Heart right ventricle (tissue), 16 donors: ENCODE measurements around the gene GTPBP6. TPM values are rescaled to one million over a fixed set of nuclear protein-coding genes. Genes with fewer than 3 reads are reported as not detected.

ENCODE experiments used
- ATAC-seq, 8 donors: fragments of 200-7000 bp; cut with Tn5 transposase; one replicate each; pipeline ENCODE4 v1.9.1; 2020; ENCODE audit warnings: mild to moderate bottlenecking in 8 of 8, moderate library complexity in 8 of 8, moderate number of reproducible peaks in 1 of 8
- DNase-seq, 2 donors: peaks; one replicate each; pipeline ENCODE4 v3.0.0-alpha.2; 2020
- H3K27ac ChIP-seq, 10 donors: fragments of 200-600 bp; sonication (generic) in 2 of 10; one replicate each; pipeline versions ENCODE4 v1.5.0 to v1.8.0; 2020 to 2022; ENCODE audit warnings: mild to moderate bottlenecking in 3 of 10
- H3K27me3 ChIP-seq, 7 donors: fragments of 200-600 bp; one replicate each; pipeline ENCODE4 v1.8.0; 2021 to 2022; ENCODE audit warnings: mild to moderate bottlenecking in 2 of 7
- H3K36me3 ChIP-seq, 9 donors: fragments of 200-600 bp; sonication (generic) in 1 of 9; one replicate each; pipeline versions ENCODE4 v1.5.0 to v1.8.0; 2020 to 2022; ENCODE audit warnings: mild to moderate bottlenecking in 2 of 9
- H3K4me1 ChIP-seq, 9 donors: fragments of 200-600 bp; sonication (generic) in 1 of 9; one replicate each; pipeline versions ENCODE4 v1.5.0 to v1.8.0; 2020 to 2022; ENCODE audit warnings: mild to moderate bottlenecking in 4 of 9
- H3K4me3 ChIP-seq, 10 donors: fragments of 200-600 bp; sonication (generic) in 2 of 10; one replicate each; pipeline versions ENCODE4 v1.5.0 to v1.8.0; 2020 to 2022; ENCODE audit warnings: mild to moderate bottlenecking in 7 of 10, moderate library complexity in 2 of 10
- H3K9me3 ChIP-seq, 11 donors: fragments of 200-600 bp in 10 of 11; sonication (generic) in 2 of 11; one replicate each; pipeline versions ENCODE4 v1.5.0 to v1.8.0; 2013 to 2022; ENCODE audit warnings: mild to moderate bottlenecking in 2 of 11, control low read depth in 1 of 11, moderate library complexity in 1 of 11
- CTCF ChIP-seq, 9 donors: fragments of 200-600 bp; sonication (generic) in 2 of 9; IDR thresholded peaks; one replicate each; pipeline versions ENCODE4 v1.5.0 to v1.8.0; 2021 to 2022; ENCODE audit warnings: antibody characterized with exemption in 9 of 9, mild to moderate bottlenecking in 5 of 9, moderate library complexity in 1 of 9
- WGBS, 2 donors: extraction: QIAGEN DNeasy Blood & Tissue Kit; methylation state at CpG; one replicate each; pipeline ENCODE4 v1.1.7; 2013; ENCODE audit warnings: inconsistent platforms in 1 of 2; 5-methylcytosine and 5-hydroxymethylcytosine counted together
- intact Hi-C, 10 donors: fragments of 100-400 bp; cut with DNase I; formaldehyde crosslinking; loops; one replicate each; pipeline versions ENCODE4 v1.11.1 to v1.14.2; 2022
- polyA plus RNA-seq, 2 donors: library from polyadenylated mRNA; stranded (reverse); fragments of 200-250 nt; gene quantifications; one replicate each; pipeline ENCODE4 v1.2.3, GENCODE V29; 2013
- total RNA-seq, 10 donors: library from RNA; stranded (reverse); fragmentation: NEBNext Ultra II Directional in 3 of 10; extraction: Animal tissue kit (Norgen Biotek cat#: 25700) in 3 of 10; gene quantifications; one replicate each; pipeline versions ENCODE4 v1.2.1 to v1.2.4, GENCODE V29; 2021 to 2023
- donor health status: Arrhythmogenic right ventricular cardiomyopathy.
- donor health status: ischemic (EF 13 %, LVEDD 7.1; RV severe dilation, severe dysfunction).
- donor health status: healthy with polysubstance abuse.
- donor health status: DM: no; HTN: yes; CAD: no.
- donor health status: DM: no; HTN: no; CAD: no.
- donor health status: ischemic (EF 25% LVEDD 6.9; RV normal size, moderate dysfunction).
- donor health status: ischemic (EF 25% LVEDD 5.7; RV mildly dilated, moderate dysfunction).
- donor health status: healthy.
- donor health status: DM: yes; HTN: yes; CAD: no.
- donor health status: Ischemic cardiomyopathy.
- donor health status: ischemic (EF 35%, LVEDD 5.7; RV mildly dilated, moderate dysfunction).
- donor health status: nonischemic (EF 11% LVEDD 7.7; RV severe dilation, severe dysfunction).
- donor health status: DM: yes; HTN: yes; CAD: no.
- donor health status: PGD.
- donor health status: ischemic (EF 29% LVEDD 5.4; RV normal size, mild dysfunction).
- donor health status: nonischemic (EF 23%, LVEDD 6.1; RV moderate dilation, normal function).

The GTPBP6 gene
- total and polyA plus RNA-seq, 12 donors: 29.8 to 103 (median 46.3) TPM

GRCh38 chrX:314049-314448, 4.5 kb downstream of the GTPBP6 start:
- DNase-seq (no peak), ATAC-seq (no peak)
- Histone ChIP-seq H3K27me3 (no peaks in the 10 kb centered on the region), H3K27ac (no peak overlapping the region), H3K36me3 (peaks cover 0 to 67% (median 35%) of the 10 kb centered on the region in 9 donors), H3K4me1 (peaks cover 0 to 11% (median 0%) of the 10 kb centered on the region in 9 donors), H3K4me3 (no peak overlapping the region), H3K9me3 (no peaks in the 10 kb centered on the region)
- 97 to 98% methylated on average over 34 of the region's 34 CpGs for WGBS, 2 donors
- no peak for TF ChIP-seq CTCF (IDR thresholded peaks at IDR 0.05)
- intact Hi-C loops: no loop called here

- TF ChIP-seq CTCF (IDR thresholded peaks at IDR 0.05): no peak
- H3K9me3 ChIP-seq: no peaks in the 10 kb centered on the region
- DNase-seq (no peak), ATAC-seq (no peak)
- H3K27ac ChIP-seq: no peak overlapping the region
- H3K4me1 ChIP-seq: peaks cover 0 to 11% (median 0%) of the 10 kb centered on the region in 9 donors
- intact Hi-C loops: no loop called here
- H3K4me3 ChIP-seq: no peak overlapping the region
- WGBS, 2 donors: 92 to 96% methylated on average over 8 of the region's 8 CpGs
- H3K36me3 ChIP-seq: peaks cover 0 to 72% (median 35%) of the 10 kb centered on the region in 9 donors
- H3K27me3 ChIP-seq: no peaks in the 10 kb centered on the region
These were observed 5.0 kb downstream of the GTPBP6 start for GRCh38 chrX:313546-313945.

GRCh38 chrX:312621-313331, 5.8 kb downstream of the GTPBP6 start:
- no peaks in the 10 kb centered on the region for H3K9me3 ChIP-seq
- no peak overlapping the region for H3K4me3 ChIP-seq
- peaks cover 0 to 11% (median 0%) of the 10 kb centered on the region in 9 donors for H3K4me1 ChIP-seq
- peaks cover 0 to 80% (median 37%) of the 10 kb centered on the region in 9 donors for H3K36me3 ChIP-seq
- no peak for TF ChIP-seq CTCF (IDR thresholded peaks at IDR 0.05)
- DNase-seq: no peak
- 91 to 96% methylated on average over 52 to 54 of the region's 54 CpGs for WGBS, 2 donors
- H3K27ac ChIP-seq: no peak overlapping the region
- no peak for ATAC-seq
- intact Hi-C loops: no loop called here
- H3K27me3 ChIP-seq: no peaks in the 10 kb centered on the region

- Histone ChIP-seq H3K4me1 (peaks cover 0 to 3% (median 0%) of the 10 kb centered on the region in 9 donors), H3K4me3 (no peak overlapping the region), H3K9me3 (no peaks in the 10 kb centered on the region), H3K27ac (no peak overlapping the region), H3K36me3 (peaks cover 0 to 87% (median 47%) of the 10 kb centered on the region in 9 donors), H3K27me3 (no peaks in the 10 kb centered on the region)
- TF ChIP-seq CTCF (IDR thresholded peaks at IDR 0.05): no peak
- ATAC-seq (peak in 2 of 8 donors; percentile 14 to 18), DNase-seq (no peak)
- intact Hi-C loops: no loop called here
- 94 to 95% methylated on average over 69 of the region's 69 CpGs for WGBS, 2 donors
These were observed 7.2 kb downstream of the GTPBP6 start for GRCh38 chrX:311156-312129.
